Glutamatergic neuron (in vitro differentiated cells): ENCODE measurements around the gene ARHGEF4. TPM values are rescaled to one million over a fixed set of nuclear protein-coding genes. Genes with fewer than 3 reads are reported as not detected.

Experiments
- DNase-seq: peaks from one replicate; pipeline ENCODE4 v3.0.0; 2022
- H3K27ac Mint-ChIP-seq: one replicate; pipeline ENCODE4 v1.8.0; 2020; ENCODE audit warnings: mild to moderate bottlenecking, mixed read lengths, inconsistent platforms; ENCODE audit not compliant: unreplicated experiment
- H3K27me3 Mint-ChIP-seq: one replicate; pipeline ENCODE4 v1.8.0; 2020; ENCODE audit warnings: mild to moderate bottlenecking, moderate library complexity, mixed read lengths, inconsistent platforms; ENCODE audit not compliant: unreplicated experiment
- H3K36me3 Mint-ChIP-seq: one replicate; pipeline ENCODE4 v1.8.0; 2020; ENCODE audit warnings: mild to moderate bottlenecking, mixed read lengths, inconsistent platforms; ENCODE audit not compliant: unreplicated experiment
- H3K4me1 Mint-ChIP-seq: one replicate; pipeline ENCODE4 v1.8.0; 2020; ENCODE audit warnings: mild to moderate bottlenecking, low read depth, mixed read lengths, inconsistent platforms; ENCODE audit not compliant: unreplicated experiment
- H3K4me3 Mint-ChIP-seq: one replicate; pipeline ENCODE4 v1.8.0; 2020; ENCODE audit warnings: mild to moderate bottlenecking, mixed read lengths, inconsistent platforms; ENCODE audit not compliant: unreplicated experiment
- H3K9me3 Mint-ChIP-seq: one replicate; pipeline ENCODE4 v1.8.0; 2020; ENCODE audit warnings: mild to moderate bottlenecking, moderate library complexity, mixed read lengths, inconsistent platforms; ENCODE audit not compliant: unreplicated experiment
- total RNA-seq: library from RNA; stranded (reverse); fragmentation: NEBNext Ultra II Directional; extraction: Animal tissue kit (Norgen Biotek cat#: 25700); gene quantifications from one replicate; pipeline ENCODE4 v1.2.1, GENCODE V29; 2021; ENCODE audit not compliant: unreplicated experiment
- TF ChIP-seq, protein P1 (sequence below): fragments of 200-600 bp; sonication (generic); IDR thresholded peaks from one replicate; pipeline ENCODE4 v1.5.0; 2021; ENCODE audit not compliant: partially characterized antibody, unreplicated experiment

Gene ARHGEF4
- total RNA-seq, 1 donor from 2014 or later = 6.1 TPM

DNA sequence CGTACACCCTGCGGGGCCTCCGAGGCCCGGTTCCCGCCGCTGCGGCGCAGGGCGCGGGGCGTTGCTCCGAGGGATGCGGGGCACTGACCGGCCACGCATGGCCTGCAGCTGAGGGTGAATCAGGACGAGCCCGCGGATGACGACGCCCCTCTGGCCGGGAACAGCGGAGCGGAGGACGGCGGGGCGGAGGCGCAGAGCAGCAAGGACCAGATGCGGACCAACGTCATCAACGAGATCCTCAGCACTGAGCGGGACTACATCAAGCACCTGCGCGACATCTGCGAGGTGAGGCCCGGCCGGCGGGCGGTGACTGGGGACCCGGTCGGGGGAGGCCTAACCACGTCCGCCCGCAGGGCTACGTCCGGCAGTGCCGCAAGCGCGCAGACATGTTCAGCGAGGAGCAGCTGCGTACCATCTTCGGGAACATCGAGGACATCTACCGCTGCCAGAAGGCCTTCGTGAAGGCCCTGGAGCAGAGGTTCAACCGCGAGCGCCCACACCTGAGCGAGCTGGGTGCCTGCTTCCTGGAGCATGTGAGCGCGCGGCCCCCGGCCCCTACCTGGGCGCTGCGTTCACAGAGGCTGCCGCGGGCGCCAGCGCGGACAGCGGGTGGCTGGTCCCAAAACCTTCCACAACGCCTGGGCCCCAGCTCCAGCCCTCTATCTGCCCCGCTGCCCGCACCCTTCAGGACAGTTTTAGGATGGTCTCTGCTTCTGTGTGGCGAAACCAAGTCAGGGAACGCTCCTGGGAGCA lies 203.4 kb downstream of the ARHGEF4 start:
- no peak for DNase-seq
- H3K4me1 Mint-ChIP-seq = peaks cover 16% of the 10 kb centered on the region
- no peak overlapping the region for H3K27ac Mint-ChIP-seq
- TF ChIP-seq, protein P1, sequence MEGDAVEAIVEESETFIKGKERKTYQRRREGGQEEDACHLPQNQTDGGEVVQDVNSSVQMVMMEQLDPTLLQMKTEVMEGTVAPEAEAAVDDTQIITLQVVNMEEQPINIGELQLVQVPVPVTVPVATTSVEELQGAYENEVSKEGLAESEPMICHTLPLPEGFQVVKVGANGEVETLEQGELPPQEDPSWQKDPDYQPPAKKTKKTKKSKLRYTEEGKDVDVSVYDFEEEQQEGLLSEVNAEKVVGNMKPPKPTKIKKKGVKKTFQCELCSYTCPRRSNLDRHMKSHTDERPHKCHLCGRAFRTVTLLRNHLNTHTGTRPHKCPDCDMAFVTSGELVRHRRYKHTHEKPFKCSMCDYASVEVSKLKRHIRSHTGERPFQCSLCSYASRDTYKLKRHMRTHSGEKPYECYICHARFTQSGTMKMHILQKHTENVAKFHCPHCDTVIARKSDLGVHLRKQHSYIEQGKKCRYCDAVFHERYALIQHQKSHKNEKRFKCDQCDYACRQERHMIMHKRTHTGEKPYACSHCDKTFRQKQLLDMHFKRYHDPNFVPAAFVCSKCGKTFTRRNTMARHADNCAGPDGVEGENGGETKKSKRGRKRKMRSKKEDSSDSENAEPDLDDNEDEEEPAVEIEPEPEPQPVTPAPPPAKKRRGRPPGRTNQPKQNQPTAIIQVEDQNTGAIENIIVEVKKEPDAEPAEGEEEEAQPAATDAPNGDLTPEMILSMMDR = no peak
- H3K9me3 Mint-ChIP-seq = peaks cover 10% of the 10 kb centered on the region
- H3K4me3 Mint-ChIP-seq = no peak overlapping the region
- peaks cover 1% of the 10 kb centered on the region for H3K27me3 Mint-ChIP-seq
- no peaks in the 10 kb centered on the region for H3K36me3 Mint-ChIP-seq

- Mint-ChIP-seq H3K27ac (peak overlapping the region; percentile 92), H3K27me3 (peaks cover 1% of the 10 kb centered on the region), H3K9me3 (peaks cover 10% of the 10 kb centered on the region), H3K36me3 (no peaks in the 10 kb centered on the region), H3K4me3 (no peak overlapping the region), H3K4me1 (peaks cover 16% of the 10 kb centered on the region)
- no peak for DNase-seq
- TF ChIP-seq, protein P1 = no peak
Observed at GRCh38 chr2:131040661-131041401, 204.1 kb downstream of the ARHGEF4 start.

DNA sequence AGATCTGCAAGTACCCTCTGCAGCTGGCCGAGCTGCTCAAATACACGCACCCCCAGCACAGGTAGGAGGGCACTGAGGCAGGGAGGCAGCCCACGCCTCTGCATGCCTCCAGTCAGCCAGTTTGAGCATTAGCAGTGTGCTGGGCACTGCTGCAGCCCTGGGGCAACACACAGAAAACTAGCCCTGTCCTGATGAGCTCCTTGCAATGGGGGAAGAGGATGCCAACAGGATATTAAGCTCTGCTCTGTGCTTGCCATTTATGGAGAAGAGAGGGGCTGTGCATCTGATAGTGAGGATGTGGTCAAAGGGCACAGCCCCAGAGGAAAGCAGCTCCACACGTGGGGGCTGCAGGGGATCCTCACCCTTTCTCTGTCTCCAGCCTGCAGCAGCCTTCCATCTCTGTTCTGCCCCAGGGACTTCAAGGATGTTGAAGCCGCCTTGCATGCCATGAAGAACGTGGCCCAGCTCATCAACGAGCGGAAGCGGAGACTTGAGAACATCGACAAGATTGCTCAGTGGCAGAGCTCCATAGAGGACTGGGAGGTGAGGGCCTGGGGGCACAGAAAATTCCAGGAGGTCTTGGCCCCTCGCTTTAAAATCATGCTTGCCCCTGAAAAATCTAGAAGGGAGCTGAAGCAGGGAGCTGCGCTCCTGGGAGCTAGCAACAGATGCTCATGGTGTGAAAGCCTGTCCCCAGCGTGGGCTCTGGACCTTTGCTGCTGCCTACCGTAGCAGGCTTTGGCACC lies 204.9 kb downstream of the ARHGEF4 start:
- Mint-ChIP-seq H3K4me1 (peaks cover 16% of the 10 kb centered on the region), H3K9me3 (peaks cover 10% of the 10 kb centered on the region), H3K36me3 (peaks cover under 1% of the 10 kb centered on the region), H3K27me3 (peaks cover 1% of the 10 kb centered on the region), H3K27ac (peak overlapping the region; percentile 92), H3K4me3 (no peak overlapping the region)
- TF ChIP-seq, protein P1 = no peak
- no peak for DNase-seq

- TF ChIP-seq, protein P1 = no peak
- Mint-ChIP-seq H3K36me3 (peaks cover 3% of the 10 kb centered on the region), H3K9me3 (peaks cover 10% of the 10 kb centered on the region), H3K27ac (peak overlapping the region; percentile 92), H3K27me3 (peaks cover 1% of the 10 kb centered on the region), H3K4me1 (peaks cover 16% of the 10 kb centered on the region), H3K4me3 (no peak overlapping the region)
- no peak for DNase-seq
Observed at GRCh38 chr2:131042148-131042775, 205.5 kb downstream of the ARHGEF4 start.
